GM19395 (cell line): ENCODE measurements around the gene NKX2-3.

ENCODE experiments used
- ATAC-seq: cut with Tn5 transposase; IDR thresholded peaks from one replicate; pipeline ENCODE4 v1.9.1; 2021; ENCODE audit warnings: mild to moderate bottlenecking, moderate library complexity; ENCODE audit not compliant: unreplicated experiment

Gene NKX2-3

DNA sequence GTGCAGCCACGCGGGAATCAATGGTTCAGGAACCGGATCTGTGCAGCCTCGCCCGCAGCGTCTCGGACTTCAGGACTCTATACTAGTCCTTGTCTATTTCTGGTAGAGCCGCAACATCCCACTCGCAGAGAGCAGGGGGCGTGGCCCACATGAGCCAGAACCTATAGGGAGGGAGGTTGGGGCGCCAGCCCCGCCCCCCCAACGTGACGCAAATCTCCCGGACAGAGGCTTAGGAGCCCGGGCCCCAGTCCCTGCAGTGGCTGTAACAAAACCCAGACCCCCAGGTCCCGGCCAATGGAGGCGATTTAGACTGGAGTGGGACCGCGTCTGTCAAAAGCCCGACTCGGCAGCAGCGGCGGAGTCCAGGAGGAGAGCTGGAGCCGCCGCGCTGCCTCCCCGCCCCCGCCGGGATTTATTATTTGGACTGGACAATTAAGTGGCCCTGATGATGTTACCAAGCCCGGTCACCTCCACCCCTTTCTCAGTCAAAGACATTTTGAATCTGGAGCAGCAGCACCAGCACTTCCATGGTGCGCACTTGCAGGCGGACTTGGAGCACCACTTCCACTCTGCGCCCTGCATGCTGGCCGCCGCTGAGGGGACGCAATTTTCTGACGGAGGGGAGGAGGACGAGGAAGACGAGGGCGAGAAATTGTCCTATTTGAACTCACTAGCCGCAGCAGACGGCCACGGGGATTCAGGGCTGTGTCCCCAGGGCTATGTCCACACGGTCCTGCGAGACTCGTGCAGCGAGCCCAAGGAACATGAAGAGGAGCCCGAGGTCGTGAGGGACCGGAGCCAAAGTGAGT is at the start of gene NKX2-3:
Gene NKX2-3 (plus strand): TSS at position 256 of the 809 bp plus-strand sequence. CDS start 190 bp downstream, at position 446.
- ATAC-seq, result peak; percentile 60

DNA sequence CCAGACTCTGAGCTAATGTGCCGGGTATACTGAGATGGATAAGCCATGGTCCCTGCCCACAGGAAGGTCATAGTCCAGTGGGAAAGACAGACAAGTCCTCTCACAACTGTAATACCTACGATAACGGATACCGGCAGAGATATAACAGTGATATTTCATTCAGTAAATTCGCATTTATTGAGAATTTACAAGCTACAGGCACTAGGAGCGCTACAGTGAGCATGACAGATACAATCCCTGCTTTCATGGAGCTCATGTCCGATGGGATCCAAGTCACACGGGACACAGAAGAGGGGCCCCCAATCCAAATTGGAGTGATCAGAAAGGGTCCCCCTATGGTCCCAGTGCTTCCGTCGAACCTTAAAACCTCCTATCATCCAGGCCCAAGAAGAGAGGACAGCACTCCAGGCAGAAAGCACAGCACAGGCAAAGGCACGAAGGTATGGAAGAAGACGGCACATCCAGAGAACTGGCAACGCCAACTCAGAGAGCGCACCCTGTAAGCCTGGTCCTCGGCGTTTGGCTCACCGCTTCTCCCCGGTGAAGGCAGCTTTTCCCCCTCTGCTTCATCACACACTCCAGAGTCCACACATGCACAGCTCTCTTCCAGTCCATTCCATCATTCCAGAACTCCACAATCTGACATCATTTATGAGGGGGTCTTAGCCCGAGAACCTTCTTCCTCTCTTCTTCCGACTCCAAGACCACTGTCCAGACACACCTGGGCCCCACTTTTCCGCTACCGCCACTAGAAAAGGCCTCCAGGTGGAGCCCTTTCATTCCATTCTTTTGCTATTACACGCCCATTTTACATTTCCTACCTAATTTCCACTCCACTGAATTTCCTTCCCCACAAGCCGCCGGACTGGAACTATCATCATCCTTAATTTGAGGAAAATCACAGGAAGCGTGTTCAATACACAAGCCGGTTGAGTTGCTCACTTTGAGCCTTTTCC is 47.8 kb upstream of the NKX2-3 start:
- no peak for ATAC-seq

DNA sequence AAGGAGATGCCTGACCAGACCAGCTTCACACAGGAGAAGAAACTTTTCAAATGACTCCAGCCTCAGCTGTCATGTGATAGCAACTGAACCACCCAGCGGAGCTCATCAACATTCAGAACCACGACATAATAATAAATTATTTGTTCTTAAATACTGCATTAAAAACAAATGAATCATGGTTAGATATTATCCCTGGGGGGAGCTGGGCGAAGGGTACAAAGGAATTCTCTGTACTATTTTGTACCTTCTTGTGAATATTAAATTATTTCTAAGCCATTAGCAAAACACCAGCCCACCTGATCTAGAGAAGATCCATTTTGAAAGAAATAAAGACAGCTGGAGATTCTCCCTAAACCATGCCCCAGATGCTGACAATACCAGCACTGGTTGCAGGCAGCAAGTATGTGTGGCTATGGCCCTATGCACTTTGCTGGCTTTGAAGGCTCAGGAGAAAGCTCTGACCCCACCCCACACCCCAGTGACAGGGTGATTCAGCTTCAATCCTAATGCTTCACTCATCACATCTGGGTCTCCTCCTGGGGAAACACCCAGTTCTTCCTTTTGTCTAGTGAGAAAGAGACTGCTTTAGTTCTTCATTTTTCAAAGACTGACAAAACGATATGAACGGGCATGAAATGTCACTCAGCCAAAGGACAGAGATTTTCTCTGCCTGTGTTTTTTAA is 45.5 kb upstream of the NKX2-3 start:
- no peak for ATAC-seq

DNA sequence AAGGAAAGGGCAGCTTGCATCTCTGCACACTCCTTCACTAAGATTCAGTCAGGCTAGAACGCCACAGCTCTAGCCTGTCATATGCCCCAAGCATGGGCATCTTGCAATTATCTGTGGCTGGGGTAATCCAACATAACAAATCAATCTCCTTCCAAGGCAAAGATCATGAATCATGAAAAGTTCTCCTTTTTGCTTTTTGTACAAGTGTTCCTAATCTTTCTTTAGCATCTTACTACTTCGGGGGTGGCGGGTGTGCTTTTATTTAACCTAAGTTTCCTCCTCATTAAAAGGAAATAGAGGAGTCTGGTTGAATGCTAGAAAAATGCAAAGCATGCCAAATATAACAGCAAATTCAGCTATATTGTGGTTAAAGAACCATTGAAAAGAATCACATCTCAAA is 43.5 kb upstream of the NKX2-3 start:
- ATAC-seq, result no peak

DNA sequence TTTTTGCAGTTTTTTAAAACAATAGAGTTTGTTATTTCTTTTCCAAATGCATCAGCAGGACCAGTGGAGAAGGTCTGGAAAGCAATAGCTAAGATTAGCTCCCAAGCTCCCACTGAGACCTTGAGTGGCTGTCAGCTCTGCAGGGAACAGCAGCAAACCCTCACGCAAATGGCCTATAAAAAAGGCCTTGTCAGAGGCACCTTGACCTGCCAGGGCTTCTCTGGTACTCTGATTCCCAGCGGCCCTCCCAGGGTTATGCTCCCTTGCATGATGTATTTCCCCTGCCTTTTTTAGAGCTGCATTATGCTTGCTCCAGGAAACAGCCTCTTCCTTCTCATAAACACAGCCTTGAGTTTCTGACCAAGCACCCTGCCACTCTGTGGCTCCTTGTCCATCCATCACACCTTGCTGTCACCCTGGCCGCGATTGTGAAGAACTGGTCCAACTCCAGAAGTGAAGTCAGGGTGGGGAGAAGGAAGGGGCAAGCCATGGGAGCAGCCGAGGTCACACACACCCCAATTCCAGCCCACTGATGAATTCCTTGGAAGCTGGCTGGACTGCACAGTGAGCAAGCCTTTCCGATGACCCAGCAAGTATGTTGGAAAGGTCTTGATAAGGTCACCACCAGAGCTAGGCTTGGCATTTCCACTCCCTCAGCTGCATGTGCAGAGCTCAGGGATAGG is 35.3 kb upstream of the NKX2-3 start:
- ATAC-seq, result no peak

DNA sequence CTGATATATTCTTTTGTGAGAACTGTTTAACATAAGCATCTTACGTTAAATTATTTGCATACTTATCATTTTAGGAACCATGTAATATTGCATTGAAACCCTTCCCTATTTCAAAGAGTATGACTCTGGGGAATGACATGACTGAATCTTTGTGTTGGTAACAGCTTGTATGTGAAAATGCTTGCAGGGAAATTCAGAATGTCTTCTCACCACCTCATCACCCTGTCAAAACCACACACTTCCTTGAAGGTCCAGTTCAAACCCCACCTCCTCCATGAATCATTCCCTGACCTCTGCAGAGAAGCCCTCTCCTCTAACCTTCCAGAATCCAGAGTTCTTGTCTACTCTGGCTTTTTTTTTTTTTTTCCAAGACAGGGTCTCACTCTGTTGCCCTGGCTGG is 26.3 kb upstream of the NKX2-3 start:
- no peak for ATAC-seq

DNA sequence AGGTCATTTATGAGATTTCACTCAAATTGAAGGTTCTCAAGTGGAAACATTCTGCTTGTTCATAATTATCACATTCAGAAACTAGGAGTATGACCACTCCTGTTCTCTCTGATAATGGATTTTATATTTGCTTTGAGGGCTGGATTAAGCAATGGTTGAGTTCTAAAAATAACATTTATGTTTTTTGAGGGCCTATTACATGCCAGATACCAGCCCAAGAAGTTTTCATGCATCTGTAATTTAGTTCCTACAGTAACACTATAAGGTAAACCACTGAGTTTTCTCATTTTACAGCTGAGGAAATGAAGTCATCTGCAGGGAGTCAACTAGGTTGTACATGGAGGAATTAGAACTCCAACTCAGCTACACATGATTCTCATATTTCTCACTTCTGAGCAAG is 25.5 kb upstream of the NKX2-3 start:
- ATAC-seq, result no peak

DNA sequence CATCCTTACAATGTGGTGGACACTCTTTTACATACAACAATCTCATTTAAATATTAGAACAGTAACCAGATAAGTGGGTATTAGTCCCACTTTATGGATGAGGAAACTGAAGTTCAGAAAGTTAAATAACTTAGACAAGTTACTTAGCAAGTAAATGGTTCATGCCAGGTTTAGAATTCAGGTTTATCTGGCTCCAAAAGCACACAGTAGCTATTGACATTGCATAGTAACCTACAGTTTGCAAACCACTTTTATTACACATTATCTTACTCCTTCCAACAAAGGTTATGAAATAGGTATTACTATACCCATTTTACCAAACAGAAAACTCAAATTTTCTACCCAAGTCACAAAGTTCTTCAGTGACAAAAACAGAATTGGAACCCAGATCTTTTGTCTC is 19.7 kb upstream of the NKX2-3 start:
- ATAC-seq, result no peak

DNA sequence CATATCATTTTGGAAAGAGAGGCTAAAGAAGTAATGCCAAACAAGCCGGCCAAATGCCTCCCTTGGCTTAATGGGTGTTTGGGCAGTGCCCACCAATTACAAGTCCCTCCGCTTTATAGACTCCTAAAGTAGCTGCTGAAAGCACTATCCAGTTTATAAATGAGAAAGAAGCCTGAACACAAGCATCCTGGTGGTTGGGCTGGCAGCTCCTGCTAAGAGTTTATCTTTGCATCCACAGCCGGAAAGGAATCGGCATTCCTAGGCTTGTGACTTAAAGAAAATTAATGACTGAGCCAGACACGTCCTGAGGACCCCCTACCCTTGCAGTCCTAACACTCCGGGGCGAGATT is 13.1 kb upstream of the NKX2-3 start:
- ATAC-seq, result no peak

DNA sequence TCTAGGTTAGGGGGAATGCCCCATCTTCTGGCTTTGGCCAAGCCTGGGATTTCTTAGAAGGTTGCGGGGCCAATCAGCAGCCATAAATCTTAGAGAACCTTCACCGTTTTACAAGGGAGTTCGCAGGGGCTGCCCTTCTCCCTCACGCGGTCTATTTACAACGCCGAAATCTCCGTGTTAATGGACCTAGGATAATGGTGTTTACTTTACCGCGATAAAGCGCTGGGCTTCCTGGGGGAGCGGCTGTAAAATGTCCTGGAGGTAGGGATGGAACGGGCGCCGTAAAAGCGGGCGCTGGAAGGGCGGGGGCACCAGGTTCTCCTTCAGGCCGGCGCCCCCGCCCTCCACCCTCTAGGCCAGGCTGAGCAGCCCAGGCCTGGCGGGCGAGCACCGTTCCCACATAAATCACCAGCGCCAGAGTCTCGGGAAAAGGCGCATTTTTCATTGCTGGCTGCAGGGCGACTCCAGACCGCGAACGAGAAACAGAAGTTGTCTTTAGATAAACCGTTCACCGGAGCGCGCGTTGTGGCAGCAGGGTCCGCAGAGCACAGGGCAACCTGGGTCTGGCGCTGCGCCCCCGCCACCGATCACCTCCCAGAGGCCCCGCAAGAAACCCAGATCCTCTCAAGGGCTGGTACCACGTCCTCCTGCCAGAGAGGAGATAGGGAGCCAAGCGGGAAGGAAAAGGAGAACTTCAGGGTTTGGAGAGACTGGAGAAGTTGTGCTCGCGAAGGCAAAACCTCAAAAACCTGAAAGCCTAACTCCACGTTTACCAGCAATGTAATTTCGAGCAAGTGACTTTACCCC is 12.5 kb upstream of the NKX2-3 start:
- ATAC-seq, result no peak

DNA sequence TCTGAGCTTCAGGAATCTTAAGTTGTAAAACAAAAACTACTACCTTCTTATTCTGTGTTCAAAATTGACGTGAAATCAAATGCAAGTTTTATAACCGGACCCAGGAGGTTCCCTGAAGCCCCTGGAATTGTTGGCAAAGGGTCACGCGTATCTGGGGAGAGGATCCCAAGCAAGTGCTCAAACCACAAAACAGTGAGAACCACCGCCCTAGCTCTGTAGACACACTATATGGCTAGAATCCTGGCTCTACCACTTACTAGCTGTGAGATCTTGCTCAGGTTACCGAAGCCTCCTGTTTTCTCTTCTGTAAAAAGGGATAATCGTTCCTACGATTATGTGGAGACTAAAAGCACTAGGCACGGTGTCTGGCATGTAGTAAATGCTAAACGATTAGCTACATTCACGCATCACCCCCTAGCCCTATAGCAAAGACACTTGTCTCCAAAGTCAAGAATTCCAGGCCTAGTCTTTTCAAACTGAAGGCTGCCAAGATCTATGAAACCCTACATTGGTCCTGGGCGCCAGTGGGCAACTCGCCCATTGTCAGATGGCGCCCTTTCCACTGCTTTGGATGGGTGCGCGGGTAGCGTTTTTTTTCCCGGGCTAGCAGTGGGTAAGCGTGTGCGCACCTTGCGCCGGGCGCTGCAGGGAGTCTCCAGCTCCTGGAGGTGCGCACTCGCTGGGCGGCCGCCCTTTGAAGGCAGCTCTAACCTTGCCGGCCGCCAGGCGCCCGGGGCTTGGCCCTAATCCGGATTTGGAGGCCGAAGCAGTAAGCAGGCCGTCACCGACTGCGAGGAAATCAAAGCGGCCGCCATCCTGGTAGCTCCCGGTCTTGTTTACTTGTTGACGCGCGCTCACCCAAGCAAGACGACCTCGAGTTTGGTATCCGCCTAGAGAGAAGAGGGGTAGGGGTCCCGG is 11.6 kb upstream of the NKX2-3 start:
- no peak for ATAC-seq

DNA sequence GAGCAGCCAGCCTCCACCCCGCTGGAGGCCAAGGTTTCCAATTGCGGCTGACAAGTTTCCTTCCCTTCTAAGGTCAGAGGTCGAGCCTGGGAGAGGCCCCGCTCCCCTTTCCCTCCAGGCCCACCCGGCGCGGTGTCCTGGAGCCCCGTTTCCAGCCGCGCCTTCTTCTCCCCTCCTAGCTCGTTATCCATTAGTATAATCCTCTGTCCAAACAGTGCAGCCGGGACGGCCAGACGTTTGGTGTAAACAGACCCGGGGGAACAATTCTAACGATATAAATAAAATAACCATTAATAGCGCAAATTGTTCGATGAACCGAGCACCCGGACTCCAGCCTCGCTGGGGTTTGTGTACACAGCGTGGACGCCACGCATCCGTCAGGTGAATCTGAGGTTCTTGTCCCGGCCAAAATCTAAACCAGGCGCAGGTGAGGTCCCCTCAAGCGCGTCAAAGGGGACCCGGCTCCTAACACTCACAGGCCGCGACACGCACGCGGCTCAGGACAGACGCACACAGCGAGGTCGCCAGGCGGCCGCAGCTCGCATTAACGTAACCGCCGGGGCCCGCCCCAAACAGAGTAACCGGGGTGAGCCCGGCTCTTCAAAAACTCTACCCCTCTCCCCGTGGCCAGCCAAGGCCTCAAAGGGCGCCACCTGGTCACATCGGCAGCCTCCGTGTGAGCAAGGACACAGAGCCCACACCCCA is 10.8 kb upstream of the NKX2-3 start:
- no peak for ATAC-seq

DNA sequence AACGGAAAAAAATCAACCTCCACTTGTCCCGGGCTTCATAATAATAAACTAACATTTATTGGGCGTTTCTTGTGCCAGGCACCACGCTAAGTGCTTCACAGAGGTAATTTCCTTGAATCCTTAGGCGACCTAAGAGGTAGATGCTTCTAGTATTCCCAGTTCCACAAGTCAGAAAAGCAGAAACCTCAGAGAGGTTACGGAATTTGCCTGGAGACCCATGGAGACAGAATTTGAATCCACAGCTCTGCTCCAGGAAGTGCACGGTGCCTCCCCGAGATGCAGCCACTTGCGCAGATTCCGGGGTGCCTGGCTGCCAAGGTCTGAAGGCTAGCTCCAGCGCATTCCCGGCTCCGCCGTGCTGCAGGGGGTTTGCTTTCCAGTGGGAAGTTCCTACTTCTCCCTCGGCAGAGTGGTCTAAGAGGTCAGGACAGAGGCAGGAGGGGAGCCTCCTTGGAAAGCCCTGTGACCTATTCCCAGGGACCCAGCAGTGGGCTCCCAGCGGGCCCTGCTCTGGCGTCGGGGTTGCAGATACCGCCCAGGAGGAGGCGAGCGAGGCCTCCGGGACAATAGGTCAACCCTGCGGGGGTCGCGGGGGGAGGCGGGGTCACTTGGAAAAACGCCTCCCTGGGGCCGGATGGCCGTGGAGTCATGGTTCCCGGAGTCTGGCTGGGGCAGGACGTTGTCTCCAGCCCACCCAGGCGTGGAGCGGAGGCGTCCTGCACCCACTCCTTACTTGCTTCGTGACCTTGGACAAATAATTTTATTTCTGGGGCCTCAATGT is 10.1 kb upstream of the NKX2-3 start:
- no peak for ATAC-seq

DNA sequence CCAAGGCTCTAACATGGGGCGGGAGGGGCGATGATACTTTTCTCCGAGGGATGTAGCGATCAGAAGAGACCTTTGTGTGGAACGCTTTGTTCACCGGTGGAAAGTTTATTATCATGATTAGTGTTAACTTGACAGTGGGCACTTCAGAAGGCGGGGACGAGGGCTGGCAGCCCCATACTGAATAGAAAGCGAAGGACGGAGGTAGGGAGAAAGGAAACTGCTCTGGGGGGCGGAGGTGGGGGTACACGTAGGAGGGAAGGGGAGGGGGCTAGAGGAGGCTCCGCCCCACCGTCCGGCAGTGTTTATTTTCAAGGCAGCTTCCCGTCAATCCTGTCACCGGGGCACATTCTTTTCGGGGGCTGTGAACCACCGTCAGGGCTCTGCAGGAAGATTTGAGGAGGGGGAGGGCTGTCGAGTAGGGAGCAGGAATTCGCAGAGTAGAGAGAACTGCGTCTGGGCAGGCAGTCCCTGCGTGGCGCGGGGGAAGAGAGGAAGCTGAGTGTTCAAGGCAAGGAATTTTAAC is 9.4 kb upstream of the NKX2-3 start:
- no peak for ATAC-seq

DNA sequence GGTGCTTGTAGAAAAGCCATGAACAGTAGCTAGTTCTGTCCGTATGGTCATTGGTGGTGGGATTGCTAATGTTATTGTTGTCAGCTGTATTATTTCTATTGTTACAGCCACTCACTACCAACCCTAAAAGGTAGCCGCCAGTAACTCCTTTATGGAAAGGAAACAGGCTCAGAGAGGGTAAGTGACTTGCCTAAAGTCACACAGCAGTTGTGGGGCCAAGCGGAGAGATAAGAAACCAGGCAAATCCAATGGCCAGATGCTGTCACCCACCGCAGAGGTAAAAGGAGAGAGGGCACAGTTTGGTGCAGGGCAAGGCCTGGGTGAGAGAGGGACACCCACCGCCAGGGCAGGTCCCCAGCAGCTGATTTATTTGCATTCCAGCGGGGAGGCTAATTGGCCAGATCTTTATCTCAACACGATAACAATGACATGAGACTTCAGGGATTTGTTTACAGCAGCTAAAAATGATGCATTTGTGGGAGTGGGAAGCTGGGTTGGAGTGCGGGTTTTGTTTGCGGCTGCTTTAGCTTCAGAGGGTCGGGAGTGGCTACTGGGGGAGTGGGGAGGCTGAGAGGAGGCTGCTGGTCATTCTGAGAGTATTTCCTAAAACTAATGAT is 8.6 kb upstream of the NKX2-3 start:
- no peak for ATAC-seq

DNA sequence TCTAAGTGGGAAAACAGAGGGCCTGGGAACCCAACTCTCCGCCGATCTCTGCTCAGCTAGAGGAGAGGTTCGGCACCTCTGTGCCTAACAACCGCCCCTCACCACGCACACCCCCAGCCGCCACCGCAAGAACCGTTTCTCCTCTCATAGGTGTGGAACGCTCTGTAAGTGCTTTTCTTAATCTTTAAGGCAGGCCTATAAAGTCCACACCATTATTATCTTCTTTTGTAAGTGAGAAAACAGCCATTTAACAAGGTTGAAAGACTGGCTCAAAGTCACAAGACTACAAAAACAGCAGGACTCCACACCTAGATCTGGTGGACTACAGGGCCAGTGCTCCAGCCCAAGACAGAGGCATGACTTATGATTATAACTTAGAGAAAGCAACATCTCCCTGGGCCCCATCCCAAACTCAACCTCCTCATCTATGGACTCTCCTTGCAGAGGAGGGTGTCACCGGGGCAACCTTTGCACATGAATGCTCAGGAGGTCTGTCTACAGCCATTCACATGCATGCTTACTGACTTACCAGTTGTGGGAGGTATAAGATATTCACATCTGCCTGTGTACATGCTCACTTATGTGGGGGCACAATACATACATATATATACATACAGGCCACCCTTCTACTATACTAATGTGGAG is 7.9 kb upstream of the NKX2-3 start:
- no peak for ATAC-seq
